Smooth muscle cell of the pulmonary artery (primary cell): ENCODE data around the gene FAM177A1. TPM values are rescaled to one million over a fixed set of nuclear protein-coding genes. Genes with fewer than 3 reads are reported as not detected.

Experiments used
- total RNA-seq: library from RNA; depleted of rRNA; stranded (reverse); fragments of >200 nt; gene quantifications from 2 replicates; pipeline ENCODE4 v1.2.3, GENCODE V29; 2014

The FAM177A1 gene, protein sequence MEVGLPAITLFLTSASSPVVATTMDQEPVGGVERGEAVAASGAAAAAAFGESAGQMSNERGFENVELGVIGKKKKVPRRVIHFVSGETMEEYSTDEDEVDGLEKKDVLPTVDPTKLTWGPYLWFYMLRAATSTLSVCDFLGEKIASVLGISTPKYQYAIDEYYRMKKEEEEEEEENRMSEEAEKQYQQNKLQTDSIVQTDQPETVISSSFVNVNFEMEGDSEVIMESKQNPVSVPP
- total RNA-seq = 49.3 and 54.3 TPM in 2 replicates

DNA sequence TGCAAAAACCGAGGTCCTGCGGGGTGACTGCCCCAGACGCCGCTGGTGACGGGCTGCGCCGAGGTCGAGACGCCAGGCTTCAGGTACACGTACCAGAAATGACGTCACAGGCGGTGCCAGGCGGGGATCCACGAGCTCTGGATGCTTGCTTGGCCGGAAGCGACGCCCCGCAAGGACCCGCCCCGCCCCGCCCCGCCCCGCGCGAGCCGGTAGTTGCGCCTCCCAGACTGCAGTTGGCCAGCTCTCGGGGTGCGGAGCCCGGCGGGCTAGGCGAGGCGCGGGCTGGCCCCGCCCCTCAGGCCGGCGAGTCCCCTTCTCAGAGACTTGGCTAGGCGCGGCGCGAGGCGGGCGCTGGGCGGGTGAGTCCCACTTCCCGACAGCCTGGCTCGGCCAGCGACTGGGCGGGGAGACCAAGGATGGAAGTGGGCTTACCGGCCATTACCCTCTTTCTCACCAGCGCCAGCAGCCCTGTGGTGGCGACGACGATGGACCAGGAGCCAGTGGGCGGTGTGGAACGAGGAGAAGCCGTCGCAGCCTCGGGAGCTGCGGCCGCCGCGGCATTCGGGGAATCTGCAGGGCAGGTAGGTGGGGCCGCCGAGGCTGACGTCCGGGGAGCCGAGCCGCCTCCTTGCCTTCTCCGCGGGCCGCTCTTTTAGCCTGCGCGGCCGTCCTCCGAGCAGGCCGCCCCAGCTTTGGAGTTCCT is at the start of gene FAM177A1:
Gene FAM177A1, plus strand, starts transcription at position 225 of the 703 bp plus-strand sequence. Its CDS starts 192 bp downstream, at position 417.

DNA sequence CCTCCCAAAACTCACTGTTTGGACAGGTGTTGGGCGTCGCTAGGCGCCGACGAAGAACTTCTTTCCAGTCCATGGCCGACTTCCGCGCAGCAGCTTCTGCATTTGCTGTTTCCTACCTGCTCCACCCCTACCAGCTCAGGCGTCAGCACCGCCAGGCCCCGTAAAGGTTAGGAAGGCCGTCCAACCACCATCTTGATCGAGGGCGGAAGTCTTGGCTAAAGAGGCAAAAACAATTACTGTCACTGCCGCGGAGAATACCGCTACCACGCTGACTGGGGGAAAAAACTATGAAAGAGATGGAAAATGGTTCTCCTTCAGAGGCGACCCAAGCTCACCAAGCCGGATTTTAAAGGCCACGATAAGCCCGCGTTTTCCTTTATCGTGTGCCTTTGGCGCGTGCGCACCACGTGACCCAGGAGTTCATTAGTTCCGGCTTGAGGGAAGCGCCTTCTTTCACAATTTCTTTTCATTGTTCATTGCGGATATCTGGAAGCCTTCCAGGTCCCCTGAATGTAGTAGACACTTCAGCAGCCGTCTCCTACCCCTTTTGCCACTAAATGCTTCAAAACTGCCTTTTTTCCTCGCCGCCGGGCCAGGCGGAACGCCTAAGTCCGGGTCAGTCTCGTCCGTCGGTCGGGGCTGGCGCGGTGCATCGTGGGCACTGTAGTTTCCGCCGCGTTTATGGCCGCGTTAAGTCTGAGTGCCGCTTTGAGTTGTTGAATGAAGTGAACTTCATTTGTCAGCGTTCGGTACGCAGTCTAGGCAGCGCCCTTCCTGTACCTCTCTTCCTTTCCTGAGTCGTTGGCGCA is 76.0 kb downstream of the FAM177A1 start, which contains the start of the genes PPP2R3C and PRORP:
Gene PPP2R3C, minus strand, starts transcription at position 104 of the 809 bp plus-strand sequence. Its CDS starts 31 bp downstream, at position 73.
Gene PRORP, plus strand, starts transcription at position 666 of the 809 bp plus-strand sequence. CDS start 694 bp downstream, outside the sequence.

Other genes with a start within 250 kb of the FAM177A1 start
- 20.6 and 23.9 TPM in 2 replicates for gene BAZ1A, start 170.9 kb upstream of the FAM177A1 start, total RNA-seq
- gene SRP54, start 63.3 kb upstream of the FAM177A1 start, total RNA-seq = 55.2 and 75.4 TPM in 2 replicates
- gene PPP2R3C, start 75.7 kb downstream of the FAM177A1 start, total RNA-seq = 30.6 and 31.8 TPM in 2 replicates
- 29.3 and 34.2 TPM in 2 replicates for gene PRORP, start 76.3 kb downstream of the FAM177A1 start, total RNA-seq
- 101 and 116 TPM in 2 replicates for gene PSMA6, start 246.1 kb downstream of the FAM177A1 start, total RNA-seq